ENCODE measurements around the gene KBTBD4.
A peak's percentile ranks its signal among the peaks of the same experiment; 100 is the strongest.
"Not testable (repeated sequence)": the region's sequence is repeated elsewhere in the genome, so short reads cannot be mapped to it uniquely, and the experiment has no call there.

KBTBD4 gene

DNA sequence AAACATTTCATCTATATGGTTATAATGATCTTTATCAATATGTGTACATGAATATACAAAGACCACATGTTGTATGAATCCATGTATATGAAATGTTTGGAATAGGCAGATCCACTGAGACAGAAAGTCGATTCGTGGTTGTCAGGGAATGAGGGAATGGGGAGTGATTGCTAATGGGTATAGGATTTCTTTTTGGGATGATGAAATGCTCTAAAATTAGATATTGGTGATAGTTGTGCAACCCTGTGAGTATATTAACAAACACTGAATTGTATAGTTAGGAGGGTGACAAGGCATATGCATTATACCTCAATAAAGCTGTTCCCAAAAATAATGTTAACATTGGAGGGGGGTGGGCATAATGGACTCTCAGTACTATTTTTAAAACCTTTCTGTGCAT, 18.3 kb downstream of the KBTBD4 start:
- DNase-seq (ENCODE audit: low spot score), result no peak

GRCh38 chr11:47558695-47559094, 20.1 kb downstream of the KBTBD4 start:
- DNase-seq (ENCODE audit: low spot score), result no peak

GRCh38 chr11:47557004-47557403, 21.8 kb downstream of the KBTBD4 start:
- not testable (repeated sequence) for DNase-seq (ENCODE audit: low spot score)

DNA sequence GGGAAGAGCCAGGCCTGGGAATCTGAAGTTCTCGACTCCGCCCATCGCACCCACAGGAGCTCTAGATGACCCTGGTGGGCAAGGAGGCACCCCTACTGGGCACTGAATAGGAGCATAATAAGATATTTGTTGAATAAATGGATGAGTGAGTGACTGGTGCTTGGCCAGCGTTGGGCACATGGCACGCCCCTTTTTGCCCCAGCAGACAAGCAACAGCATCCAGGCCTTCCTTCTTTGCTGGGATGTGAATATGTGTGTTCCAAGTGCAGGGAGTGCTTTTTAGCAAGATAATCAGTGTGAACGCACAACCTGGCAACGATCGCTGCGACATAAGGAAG, 25.4 kb downstream of the KBTBD4 start:
- no peak for DNase-seq (ENCODE audit: low spot score)

DNA sequence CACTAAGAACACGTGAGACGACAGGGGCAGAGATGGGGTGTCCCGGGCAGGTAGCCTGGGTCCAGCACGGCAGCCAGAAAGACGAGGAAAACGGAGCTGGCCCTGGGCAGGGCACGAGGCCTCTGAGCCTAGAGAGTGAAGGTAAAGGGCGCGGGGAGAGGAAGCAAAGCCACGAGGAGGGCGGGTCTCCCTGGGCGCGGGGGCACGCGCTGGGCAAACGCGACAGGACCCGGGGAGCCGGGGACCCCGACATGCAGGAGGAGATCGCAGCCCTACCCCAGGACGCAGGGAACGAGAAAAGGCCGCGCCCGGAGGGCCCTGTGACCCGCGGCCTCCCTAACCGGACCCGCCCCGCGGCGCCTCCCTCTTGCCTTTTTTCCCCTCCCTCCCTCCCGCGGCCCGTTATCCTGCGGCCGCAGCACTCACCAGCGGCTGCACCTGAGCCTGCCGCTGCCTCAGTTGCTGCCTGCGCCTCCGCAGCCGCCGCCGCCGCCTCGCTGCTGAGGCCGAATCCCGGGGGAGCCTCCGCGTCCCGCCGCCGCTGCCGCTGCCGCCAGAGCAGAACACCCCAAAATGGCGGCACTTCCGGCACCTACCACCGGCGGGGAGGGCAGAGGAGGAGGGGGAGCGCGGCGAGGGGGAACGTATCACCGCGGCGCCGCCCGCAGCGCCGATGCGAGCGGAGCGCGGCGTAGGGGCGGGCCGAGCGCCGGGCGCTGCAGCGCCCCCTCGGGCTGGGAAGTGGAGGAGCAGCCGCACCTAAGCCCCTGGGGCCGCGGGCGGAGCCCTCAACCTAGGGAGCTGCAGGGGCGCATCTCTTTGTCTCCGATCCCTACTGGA, 26.0 kb downstream of the KBTBD4 start, which contains the start of gene CELF1:
Gene CELF1, minus strand, starts transcription at position 567 of the 840 bp plus-strand sequence. CDS start 53,609 bp downstream, outside the sequence.
- DNase-seq (ENCODE audit: low spot score), result peak; percentile 94

DNA sequence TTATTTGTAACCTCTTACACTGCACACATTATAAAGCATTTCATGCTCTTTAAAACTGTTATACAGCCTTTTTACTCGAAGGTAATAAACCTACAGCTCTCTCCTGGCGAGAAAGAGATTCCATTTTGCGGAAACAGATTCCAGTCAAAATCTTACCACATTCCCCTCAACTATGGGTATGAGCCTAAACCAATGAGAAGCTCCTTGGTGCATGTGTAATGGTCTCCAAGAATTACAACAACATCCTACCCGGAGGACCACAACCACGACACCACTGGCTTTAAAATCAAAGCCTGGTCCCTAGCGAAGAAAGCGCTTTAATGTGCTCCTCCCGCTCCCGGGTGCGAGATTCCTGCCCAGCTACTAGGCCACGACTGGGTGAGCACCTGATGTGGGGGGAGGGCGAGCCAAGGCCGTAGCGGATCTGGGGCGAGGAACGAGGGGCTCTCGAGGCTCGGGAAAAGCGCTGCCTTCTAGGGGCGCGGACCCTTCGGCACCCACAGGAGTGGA, 26.7 kb downstream of the KBTBD4 start:
- peak; percentile 64 for DNase-seq (ENCODE audit: low spot score)

DNA sequence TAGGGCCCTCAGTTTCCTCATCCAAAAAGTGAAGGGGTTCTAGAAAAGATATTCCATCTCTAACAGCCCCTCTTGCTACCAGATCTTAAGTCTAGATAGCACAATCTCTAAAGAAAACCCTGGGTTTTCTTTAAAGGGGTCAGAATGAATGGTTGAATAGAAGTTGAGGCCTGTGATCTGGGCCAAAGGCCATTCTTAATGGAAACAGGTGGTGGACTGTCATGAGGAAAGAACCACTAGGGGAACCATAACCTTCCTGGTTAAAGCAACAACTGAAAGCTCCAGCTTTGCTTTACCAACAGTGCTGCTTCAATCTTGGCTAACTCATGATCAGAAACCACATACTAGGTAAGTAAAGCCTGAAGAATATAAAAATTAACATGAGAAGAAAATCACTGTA, 27.7 kb downstream of the KBTBD4 start:
- peak; percentile 80 for DNase-seq (ENCODE audit: low spot score)

- peak; percentile 64 for DNase-seq (ENCODE audit: low spot score)
These were observed 28.3 kb downstream of the KBTBD4 start for GRCh38 chr11:47550288-47551047.

GRCh38 chr11:47546274-47546673, 32.5 kb downstream of the KBTBD4 start:
- DNase-seq (ENCODE audit: low spot score), result not testable (repeated sequence)

- no peak for DNase-seq (ENCODE audit: low spot score)
These were observed 33.5 kb downstream of the KBTBD4 start for GRCh38 chr11:47545298-47545697.

GRCh38 chr11:47541070-47541469, 37.7 kb downstream of the KBTBD4 start:
- no peak for DNase-seq (ENCODE audit: low spot score)

DNA sequence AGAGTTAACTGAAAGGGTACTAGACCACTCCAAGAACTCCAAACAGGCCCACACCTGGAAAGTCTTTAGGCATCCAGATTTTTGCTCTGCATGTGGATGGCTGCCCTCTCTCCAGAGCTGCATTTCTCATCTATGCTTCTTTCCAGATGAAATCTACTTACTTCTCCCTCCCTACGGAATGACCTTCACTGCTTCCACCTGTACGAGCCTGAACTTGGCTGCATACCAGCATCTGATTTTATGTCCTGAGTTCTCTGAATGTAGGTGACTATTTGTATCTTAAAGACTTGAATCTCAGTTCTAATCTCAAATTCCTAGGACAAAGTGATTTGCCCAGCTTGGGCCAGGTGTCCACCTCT, 39.1 kb downstream of the KBTBD4 start:
- no peak for DNase-seq (ENCODE audit: low spot score)

DNA sequence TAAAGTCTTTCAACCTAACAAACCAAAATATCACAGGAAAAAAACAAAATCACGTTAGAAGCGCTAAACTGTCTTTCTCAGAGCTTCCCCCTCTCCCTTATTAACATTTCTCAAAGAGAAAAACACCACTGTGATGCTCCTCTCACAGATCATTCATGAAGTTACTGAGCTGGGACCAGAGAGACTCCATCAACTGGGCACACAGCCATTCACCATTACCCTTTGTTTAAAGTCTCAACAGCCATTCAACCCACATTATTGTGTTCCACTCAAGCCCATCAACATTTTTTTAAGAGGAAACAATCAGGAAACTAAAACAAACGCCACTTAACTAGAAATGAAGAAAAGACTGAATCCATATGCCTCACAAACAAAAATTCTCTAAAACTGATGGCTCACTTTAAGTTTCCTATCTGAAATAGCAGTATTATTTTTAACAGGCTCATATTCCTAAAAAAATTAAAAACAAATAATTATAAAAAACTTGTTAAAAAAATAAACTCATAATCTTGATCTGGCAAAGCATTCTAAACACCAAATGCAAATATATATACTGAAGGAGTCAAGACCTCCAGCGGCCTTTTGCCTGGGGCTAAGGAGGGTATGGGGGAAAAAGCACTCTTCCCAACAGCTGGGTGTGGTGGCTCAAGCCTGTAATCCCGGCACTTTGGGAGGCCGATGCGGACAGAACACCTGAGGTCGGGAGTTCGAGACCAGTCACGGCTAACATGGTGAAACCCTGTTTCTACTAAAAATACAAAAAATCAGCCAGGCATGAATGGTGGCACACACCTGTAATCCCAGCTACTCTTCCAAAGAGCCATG, 39.8 kb downstream of the KBTBD4 start:
- DNase-seq (ENCODE audit: low spot score), result no peak

GRCh38 chr11:47536915-47537314, 41.9 kb downstream of the KBTBD4 start:
- no peak for DNase-seq (ENCODE audit: low spot score)

DNA sequence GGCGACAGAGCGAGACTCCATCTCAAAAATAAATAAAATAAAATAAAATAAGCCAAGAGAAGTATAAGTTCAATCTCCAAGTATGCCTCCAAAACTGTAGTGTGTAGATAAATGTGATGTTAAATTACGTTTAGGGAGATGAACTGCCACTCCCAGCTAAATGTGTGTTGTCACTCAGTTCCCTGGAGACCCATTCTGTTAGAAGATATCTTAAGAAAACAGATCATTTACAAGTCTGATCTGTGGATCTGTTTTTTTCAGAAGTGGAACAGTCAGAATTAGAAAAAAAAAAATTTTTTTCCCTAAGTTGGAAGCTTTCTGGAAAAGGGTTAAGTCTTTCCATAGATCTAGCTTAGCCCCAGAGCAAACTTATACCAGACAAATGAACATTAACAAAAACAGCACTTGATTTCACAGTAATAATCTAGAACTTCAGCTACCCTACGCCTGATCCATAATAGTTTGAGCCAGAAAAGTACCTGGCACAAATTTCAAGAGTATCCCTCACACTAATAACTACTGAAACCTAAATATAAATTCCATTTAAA, 44.0 kb downstream of the KBTBD4 start:
- no peak for DNase-seq (ENCODE audit: low spot score)

DNA sequence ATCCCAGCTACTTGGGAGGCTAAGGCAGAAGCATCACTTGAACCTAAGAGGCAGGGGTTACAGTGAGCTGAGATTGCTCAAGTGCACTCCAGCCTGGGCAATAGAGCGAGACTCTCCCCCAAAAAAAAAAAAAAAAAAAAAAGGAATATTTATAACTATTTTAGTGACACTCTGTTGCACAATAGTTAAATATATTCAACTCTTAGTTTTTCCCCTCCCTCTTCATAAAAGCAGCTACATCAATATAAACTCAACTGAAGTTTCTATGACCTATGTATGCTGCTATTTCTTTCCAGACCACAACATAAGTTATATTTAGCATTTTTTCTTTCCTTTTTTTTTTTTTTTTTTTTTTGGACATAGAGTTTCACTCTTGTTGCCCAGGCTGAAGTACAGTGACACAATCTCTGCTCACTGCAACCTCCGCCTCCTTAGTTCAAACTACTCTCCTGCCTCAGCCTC, 45.0 kb downstream of the KBTBD4 start:
- no peak for DNase-seq (ENCODE audit: low spot score)

- DNase-seq (ENCODE audit: low spot score), result no peak
These were observed 46.1 kb downstream of the KBTBD4 start for GRCh38 chr11:47532597-47533213.

DNA sequence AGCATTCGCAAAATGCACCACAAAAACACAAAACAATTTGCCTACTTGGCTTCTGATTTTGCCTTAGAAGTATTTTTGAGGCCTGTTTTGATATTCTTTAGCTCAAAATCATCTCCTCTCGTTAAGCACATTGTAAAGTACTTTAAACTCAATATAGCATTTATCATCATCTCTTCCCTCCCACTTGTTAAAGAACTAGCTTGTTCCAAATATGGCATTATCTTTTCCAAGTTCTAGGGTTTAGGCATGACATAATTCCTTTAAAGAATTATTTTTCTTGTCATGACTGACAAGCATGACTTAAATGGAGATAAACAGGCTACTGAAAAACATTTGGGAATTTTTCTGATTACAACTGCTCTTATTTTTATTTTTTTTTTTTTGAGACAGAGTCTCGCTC, 47.1 kb downstream of the KBTBD4 start:
- no peak for DNase-seq (ENCODE audit: low spot score)

GRCh38 chr11:47530721-47531120, 48.0 kb downstream of the KBTBD4 start:
- DNase-seq (ENCODE audit: low spot score), result not testable (repeated sequence)

GRCh38 chr11:47529951-47530350, 48.8 kb downstream of the KBTBD4 start:
- DNase-seq (ENCODE audit: low spot score), result no peak

DNA sequence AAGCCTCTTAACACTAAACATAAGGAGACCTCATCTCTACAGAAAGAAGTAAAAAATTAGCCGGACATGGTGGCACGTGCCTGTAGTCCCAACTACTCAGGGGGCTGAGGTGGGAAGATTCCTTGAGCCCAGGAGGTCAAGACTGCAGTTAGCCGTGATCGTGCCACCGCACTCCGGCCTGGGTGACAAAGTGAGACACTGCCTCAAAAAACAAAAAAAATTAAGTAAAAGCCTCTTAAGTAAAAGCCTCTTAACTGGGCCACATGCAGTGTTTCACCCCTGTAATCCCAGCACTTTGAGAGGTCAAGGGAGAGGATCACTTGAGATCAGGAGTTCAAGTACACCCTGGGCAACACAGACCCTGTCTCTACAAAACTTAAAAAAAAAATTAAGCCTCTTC, 51.6 kb downstream of the KBTBD4 start:
- DNase-seq (ENCODE audit: low spot score), result no peak
